ENCODE data around the gene BMAL1.

The BMAL1 gene

GRCh38 chr11:13316528-13316961, 39.0 kb downstream of the BMAL1 start:
- no peak for DNase-seq (ENCODE audit: low read depth in 3 of 3)

GRCh38 chr11:13317293-13318080, 39.9 kb downstream of the BMAL1 start:
- DNase-seq (ENCODE audit: low read depth in 3 of 3): no peak

- DNase-seq (ENCODE audit: low read depth in 3 of 3): no peak
These were observed 41.1 kb downstream of the BMAL1 start for GRCh38 chr11:13318498-13319295.

GRCh38 chr11:13320688-13321087, 43.1 kb downstream of the BMAL1 start:
- no peak for DNase-seq (ENCODE audit: low read depth in 3 of 3)

GRCh38 chr11:13321431-13321830, 43.8 kb downstream of the BMAL1 start:
- no peak for DNase-seq (ENCODE audit: low read depth in 3 of 3)

GRCh38 chr11:13324141-13324540, 46.6 kb downstream of the BMAL1 start:
- DNase-seq (ENCODE audit: low read depth in 3 of 3): no peak

- no peak for DNase-seq (ENCODE audit: low read depth in 3 of 3)
These were observed 47.1 kb downstream of the BMAL1 start for GRCh38 chr11:13324709-13325108.

- no peak for DNase-seq (ENCODE audit: low read depth in 3 of 3)
These were observed 49.8 kb downstream of the BMAL1 start for GRCh38 chr11:13327421-13327820.

- no peak for DNase-seq (ENCODE audit: low read depth in 3 of 3)
These were observed 50.7 kb downstream of the BMAL1 start for GRCh38 chr11:13328286-13328685.

GRCh38 chr11:13329670-13330356, 52.2 kb downstream of the BMAL1 start:
- no peak for DNase-seq (ENCODE audit: low read depth in 3 of 3)

- DNase-seq (ENCODE audit: low read depth in 3 of 3): no peak
These were observed 54.5 kb downstream of the BMAL1 start for GRCh38 chr11:13332124-13332523.

- DNase-seq (ENCODE audit: low read depth in 3 of 3): no peak
These were observed 55.9 kb downstream of the BMAL1 start for GRCh38 chr11:13333456-13333957.

GRCh38 chr11:13334034-13334786, 56.6 kb downstream of the BMAL1 start:
- no peak for DNase-seq (ENCODE audit: low read depth in 3 of 3)

- DNase-seq (ENCODE audit: low read depth in 3 of 3): peak; percentile 44 to 50 (median 48)
These were observed 57.7 kb downstream of the BMAL1 start for GRCh38 chr11:13335319-13335718.

GRCh38 chr11:13336246-13336878, 58.8 kb downstream of the BMAL1 start:
- DNase-seq (ENCODE audit: low read depth in 3 of 3): no peak

GRCh38 chr11:13338019-13338426, 60.4 kb downstream of the BMAL1 start:
- no peak for DNase-seq (ENCODE audit: low read depth in 3 of 3)

- peak in 1 of 3 donors; percentile 24 for DNase-seq (ENCODE audit: low read depth in 3 of 3)
These were observed 61.0 kb downstream of the BMAL1 start for GRCh38 chr11:13338427-13339069.

- no peak for DNase-seq (ENCODE audit: low read depth in 3 of 3)
These were observed 61.9 kb downstream of the BMAL1 start for GRCh38 chr11:13339195-13340153.

- no peak for DNase-seq (ENCODE audit: low read depth in 3 of 3)
These were observed 63.4 kb downstream of the BMAL1 start for GRCh38 chr11:13341026-13341425.

Data from stimulated activated CD4-positive, alpha-beta T cell treated with anti-CD3 and anti-CD28 coated beads, TNF-alpha, amount 100 ng/mL, for 48 hours (primary cell).